ENCODE data around the gene SLC38A8.

Gene SLC38A8

DNA sequence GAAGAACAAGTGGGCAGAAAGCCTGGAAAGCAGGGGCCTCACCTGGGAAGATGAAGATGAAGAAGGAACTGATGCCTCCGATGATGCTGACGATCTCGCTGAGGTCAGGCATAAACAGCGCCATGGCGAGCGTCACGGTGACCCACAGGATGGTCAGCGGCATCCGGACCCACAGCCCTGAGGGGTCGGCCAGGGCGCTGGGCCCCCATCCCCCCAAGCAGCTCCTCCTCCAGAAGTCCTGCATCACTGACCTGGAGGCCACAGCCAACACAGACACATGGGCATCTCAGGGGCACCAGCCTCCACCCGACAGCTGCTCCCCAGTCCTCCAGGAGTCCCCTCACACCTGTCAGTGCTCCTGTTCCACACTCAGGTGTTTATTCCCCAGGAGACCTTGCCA, 26.1 kb downstream of the SLC38A8 start:
- Mint-ChIP-seq H3K27me3 (peaks cover 19% of the 10 kb centered on the region), H3K36me3 (ENCODE audit: low read depth) (no peaks in the 10 kb centered on the region), H3K9me3 (peaks cover 3% of the 10 kb centered on the region), H3K27ac (no peak overlapping the region), H3K4me3 (no peak overlapping the region), H3K4me1 (ENCODE audit: low read depth) (peaks cover 9% of the 10 kb centered on the region)
- no peak for DNase-seq

DNA sequence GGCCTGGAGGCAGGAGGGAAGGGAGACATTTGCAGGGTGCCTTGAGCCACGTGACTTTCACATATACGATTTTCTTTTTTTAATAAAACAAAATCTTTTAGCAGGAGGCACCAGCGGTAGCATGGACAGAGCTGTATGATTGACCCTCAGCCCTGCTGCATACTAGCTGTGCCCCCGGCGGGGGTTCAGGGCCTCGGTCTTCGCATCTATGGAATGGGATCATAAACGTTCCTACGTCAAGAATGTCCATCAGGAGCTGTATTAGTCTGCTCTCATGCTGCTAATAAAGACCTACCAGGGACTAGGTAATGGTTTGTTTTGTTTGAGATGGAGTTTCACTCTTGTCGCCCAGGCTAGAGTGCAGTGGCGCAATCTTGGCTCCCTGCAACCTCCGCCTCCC, 27.2 kb downstream of the SLC38A8 start:
- peaks cover 9% of the 10 kb centered on the region for H3K4me1 Mint-ChIP-seq (ENCODE audit: low read depth)
- no peaks in the 10 kb centered on the region for H3K36me3 Mint-ChIP-seq (ENCODE audit: low read depth)
- peaks cover 12% of the 10 kb centered on the region for H3K27me3 Mint-ChIP-seq
- H3K9me3 Mint-ChIP-seq = no peaks in the 10 kb centered on the region
- H3K27ac Mint-ChIP-seq = no peak overlapping the region
- no peak overlapping the region for H3K4me3 Mint-ChIP-seq
- no peak for DNase-seq

DNA sequence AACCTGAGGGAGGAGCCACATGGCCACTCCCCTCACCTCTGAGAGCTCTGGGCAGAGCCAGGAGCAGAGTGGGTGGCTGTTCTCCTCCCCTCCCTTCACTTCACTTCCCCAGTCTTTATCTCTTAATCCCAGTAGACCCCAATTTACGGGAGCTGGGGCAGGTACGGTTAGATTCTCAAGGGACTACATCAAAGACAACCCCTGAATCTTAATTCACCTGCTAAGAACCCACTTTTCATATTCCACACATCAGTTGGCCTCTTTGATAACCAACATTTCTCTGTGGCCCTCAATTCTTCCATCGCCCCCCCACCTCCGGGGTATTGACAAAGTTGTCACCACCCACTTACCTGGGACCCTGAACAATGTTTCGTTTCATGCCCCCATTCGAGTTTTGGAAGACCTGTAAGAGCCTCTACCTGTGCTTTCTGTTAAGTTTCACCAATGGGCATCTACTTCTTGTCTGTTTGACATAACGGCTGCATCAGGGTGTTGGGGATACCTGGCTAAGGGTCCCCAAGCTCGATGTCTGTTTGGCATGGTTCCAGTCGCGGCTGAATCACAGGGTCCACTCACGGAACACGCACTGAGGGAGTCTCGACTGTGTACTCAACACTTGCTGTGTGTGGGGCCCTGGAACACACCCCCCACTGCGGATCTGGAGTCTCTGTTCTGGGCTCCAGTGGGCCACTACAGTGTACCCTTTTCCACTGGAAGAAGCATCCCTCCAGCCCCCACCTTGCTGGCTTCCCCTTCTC, 27.8 kb downstream of the SLC38A8 start:
- Mint-ChIP-seq H3K27me3 (peaks cover 6% of the 10 kb centered on the region), H3K4me1 (ENCODE audit: low read depth) (peaks cover 9% of the 10 kb centered on the region), H3K9me3 (no peaks in the 10 kb centered on the region), H3K4me3 (no peak overlapping the region), H3K36me3 (ENCODE audit: low read depth) (no peaks in the 10 kb centered on the region), H3K27ac (no peak overlapping the region)
- no peak for DNase-seq

DNA sequence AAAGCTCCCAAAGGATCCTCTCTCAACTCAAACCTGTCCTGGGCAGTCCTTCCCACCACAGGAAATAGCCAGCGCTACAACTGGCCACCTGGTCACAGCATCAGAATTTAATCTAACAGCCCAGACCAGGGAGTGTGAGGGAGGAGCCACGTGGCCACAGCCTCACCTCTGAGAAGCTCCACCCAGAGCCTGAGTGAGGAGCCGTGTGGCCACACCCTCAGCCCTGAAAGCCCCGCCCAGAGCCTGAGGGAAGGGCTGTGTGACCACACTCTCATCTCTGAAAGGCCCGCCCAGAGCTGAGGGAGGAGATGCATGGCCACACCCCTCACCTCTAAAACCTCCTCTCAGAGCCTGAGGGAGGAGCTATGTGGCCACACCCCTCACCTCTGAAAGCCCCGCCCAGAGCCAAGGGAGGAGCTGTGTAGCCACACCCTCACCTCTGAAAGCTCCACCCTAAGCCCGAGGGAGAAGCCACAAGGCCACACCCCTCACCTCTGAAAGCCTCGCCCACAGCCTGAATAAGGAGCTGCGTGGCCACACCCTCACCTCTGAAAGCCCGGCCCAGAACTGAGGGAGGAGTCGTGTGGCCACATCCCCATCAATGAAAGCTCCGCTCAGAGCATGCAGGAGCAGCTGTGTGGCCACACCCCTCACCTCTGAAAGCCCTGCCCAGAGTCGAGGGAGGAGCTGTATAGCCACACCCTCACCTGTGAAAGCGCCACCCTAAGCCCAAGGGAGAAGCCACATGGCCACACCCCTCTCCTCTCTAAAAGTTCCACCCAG, 28.6 kb downstream of the SLC38A8 start:
- H3K27ac Mint-ChIP-seq = no peak overlapping the region
- no peak overlapping the region for H3K4me3 Mint-ChIP-seq
- H3K36me3 Mint-ChIP-seq (ENCODE audit: low read depth) = no peaks in the 10 kb centered on the region
- no peaks in the 10 kb centered on the region for H3K9me3 Mint-ChIP-seq
- DNase-seq = peak; percentile 71
- H3K27me3 Mint-ChIP-seq = peaks cover 2% of the 10 kb centered on the region
- peaks cover 9% of the 10 kb centered on the region for H3K4me1 Mint-ChIP-seq (ENCODE audit: low read depth)

DNA sequence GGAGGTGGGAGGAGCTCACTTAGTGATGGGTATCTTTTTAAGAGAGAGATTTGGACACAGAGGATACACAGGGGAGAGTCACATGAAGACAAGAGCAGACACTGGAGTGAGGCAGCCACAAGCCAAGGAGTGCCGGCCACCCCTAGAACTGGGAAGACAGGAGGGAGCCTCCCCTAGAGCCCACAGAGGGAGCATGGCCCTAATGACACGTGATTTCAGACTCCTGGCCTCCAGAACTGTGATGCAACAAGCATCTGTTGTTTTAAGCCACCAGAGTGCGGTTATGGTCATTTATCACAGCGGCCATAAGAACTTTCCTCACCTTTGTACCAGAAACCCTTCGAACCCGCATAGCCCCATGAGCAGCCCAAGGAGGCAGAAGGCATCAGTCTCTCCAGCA, 33.3 kb downstream of the SLC38A8 start:
- DNase-seq = no peak
- H3K4me3 Mint-ChIP-seq = no peak overlapping the region
- peaks cover 7% of the 10 kb centered on the region for H3K27me3 Mint-ChIP-seq
- peaks cover 4% of the 10 kb centered on the region for H3K4me1 Mint-ChIP-seq (ENCODE audit: low read depth)
- no peak overlapping the region for H3K27ac Mint-ChIP-seq
- H3K36me3 Mint-ChIP-seq (ENCODE audit: low read depth) = no peaks in the 10 kb centered on the region
- H3K9me3 Mint-ChIP-seq = no peaks in the 10 kb centered on the region

DNA sequence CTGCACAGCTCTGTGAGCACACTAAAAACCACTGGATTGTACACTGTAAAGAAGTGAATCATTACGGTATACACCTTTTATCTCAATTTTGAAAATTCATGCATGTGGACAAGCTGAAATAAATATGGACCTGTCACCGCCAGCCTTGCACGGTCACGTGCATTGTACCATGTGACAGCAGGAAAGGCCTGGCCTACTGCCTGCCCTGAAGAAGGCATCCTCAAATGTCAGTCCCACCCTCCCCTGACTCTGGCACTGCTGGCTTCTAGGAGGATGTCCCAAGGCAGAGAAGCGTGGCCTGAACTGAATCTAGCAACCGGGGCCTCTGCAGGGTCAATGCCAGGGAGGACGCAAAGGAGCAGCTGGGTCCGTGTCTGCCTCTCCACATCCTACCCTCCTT, 34.6 kb downstream of the SLC38A8 start:
- H3K4me3 Mint-ChIP-seq = no peak overlapping the region
- no peaks in the 10 kb centered on the region for H3K36me3 Mint-ChIP-seq (ENCODE audit: low read depth)
- no peaks in the 10 kb centered on the region for H3K9me3 Mint-ChIP-seq
- H3K4me1 Mint-ChIP-seq (ENCODE audit: low read depth) = no peaks in the 10 kb centered on the region
- no peak for DNase-seq
- H3K27ac Mint-ChIP-seq = no peak overlapping the region
- peaks cover 7% of the 10 kb centered on the region for H3K27me3 Mint-ChIP-seq

DNA sequence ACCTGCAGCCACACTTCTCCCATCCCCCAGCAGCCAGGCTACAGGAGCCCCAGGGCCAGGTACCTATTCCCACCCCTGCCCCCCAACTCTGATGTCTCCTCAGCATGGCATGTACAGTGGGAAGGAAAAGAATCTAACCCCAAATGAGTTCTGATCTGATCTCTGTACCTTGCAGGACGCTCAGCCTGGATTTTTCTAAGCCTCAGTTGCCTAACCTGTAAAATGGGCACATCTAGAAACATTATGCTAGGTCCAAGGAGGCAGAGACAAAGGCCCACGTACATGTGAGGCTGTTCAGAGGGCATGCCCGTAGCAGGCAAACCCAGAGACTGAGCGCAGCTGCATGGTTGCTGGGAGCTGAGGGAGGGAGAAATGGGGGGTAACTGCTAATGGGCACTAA, 35.1 kb downstream of the SLC38A8 start:
- H3K27me3 Mint-ChIP-seq = peaks cover 7% of the 10 kb centered on the region
- no peak for DNase-seq

DNA sequence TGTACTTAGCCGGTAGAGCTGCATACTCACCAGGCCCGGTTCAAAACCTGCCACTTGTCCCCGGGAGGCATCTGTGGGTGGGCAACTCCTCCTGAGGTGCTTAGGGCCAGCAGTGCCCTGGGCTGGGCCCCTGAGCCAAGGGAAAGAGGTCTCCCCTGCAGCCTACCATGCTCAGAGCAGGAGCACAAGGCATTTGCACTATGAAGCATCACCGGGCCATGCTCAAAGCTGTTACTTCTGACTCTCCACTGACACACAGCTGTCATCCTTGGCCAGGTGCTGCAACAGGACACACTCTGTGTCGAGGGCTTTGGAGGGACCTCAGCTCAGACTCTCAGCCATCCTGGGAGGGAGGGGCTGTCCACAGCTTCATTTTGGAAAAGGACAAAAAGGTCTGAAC, 37.2 kb downstream of the SLC38A8 start:
- H3K27me3 Mint-ChIP-seq = peaks cover 11% of the 10 kb centered on the region
- H3K4me3 Mint-ChIP-seq = no peak overlapping the region
- DNase-seq = no peak
- no peaks in the 10 kb centered on the region for H3K9me3 Mint-ChIP-seq
- H3K4me1 Mint-ChIP-seq (ENCODE audit: low read depth) = no peaks in the 10 kb centered on the region
- no peaks in the 10 kb centered on the region for H3K36me3 Mint-ChIP-seq (ENCODE audit: low read depth)
- H3K27ac Mint-ChIP-seq = no peak overlapping the region

More for the DNA sequence above, 35.1 kb downstream of the SLC38A8 start:
- H3K27ac Mint-ChIP-seq = no peak overlapping the region
- no peaks in the 10 kb centered on the region for H3K4me1 Mint-ChIP-seq (ENCODE audit: low read depth)
- H3K36me3 Mint-ChIP-seq (ENCODE audit: low read depth) = no peaks in the 10 kb centered on the region
- H3K9me3 Mint-ChIP-seq = no peaks in the 10 kb centered on the region
- no peak overlapping the region for H3K4me3 Mint-ChIP-seq

DNA sequence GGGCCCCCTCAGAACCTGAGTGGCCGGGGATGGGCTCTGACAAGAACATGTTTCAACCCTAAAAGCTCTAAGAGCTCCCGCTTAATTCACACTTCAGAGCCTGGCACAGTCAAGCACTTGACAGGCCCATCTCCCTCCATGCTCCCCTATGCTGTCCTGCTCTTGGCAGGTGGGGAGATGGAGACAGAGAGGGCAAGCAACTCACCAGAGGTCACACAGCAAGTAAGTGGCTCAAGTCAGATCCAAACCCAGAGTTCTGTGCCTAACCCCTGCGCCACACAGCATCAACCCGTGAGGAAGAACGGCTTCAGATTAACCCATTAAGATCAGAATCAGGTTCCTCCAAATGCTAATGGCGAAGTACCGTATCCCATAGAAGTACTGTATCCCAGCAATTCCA, 38.2 kb downstream of the SLC38A8 start:
- Mint-ChIP-seq H3K9me3 (no peaks in the 10 kb centered on the region), H3K4me1 (ENCODE audit: low read depth) (no peaks in the 10 kb centered on the region), H3K36me3 (ENCODE audit: low read depth) (no peaks in the 10 kb centered on the region), H3K4me3 (no peak overlapping the region), H3K27ac (no peak overlapping the region), H3K27me3 (peaks cover 12% of the 10 kb centered on the region)
- no peak for DNase-seq

DNA sequence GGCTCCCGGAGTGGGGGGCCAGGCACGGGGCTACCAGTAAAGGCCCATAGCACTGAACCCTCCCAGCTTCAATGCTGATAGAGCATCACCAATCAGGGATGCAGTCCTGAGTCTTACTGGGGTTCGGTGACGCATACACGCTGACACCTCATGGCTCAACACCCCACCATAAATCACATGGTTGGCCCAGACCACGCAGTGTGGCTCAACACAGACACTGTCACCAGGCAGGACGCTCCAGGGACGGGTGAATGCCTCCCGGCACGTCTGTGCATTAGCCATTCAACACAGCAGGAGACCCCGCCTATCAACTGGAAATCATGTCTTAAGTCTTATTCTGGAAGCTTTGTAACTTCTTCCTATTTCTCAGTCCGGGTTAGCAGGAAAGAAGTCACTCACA, 39.6 kb downstream of the SLC38A8 start:
- no peaks in the 10 kb centered on the region for H3K4me1 Mint-ChIP-seq (ENCODE audit: low read depth)
- peaks cover 17% of the 10 kb centered on the region for H3K27me3 Mint-ChIP-seq
- no peaks in the 10 kb centered on the region for H3K9me3 Mint-ChIP-seq
- no peak overlapping the region for H3K27ac Mint-ChIP-seq
- no peak overlapping the region for H3K4me3 Mint-ChIP-seq
- no peaks in the 10 kb centered on the region for H3K36me3 Mint-ChIP-seq (ENCODE audit: low read depth)
- no peak for DNase-seq

DNA sequence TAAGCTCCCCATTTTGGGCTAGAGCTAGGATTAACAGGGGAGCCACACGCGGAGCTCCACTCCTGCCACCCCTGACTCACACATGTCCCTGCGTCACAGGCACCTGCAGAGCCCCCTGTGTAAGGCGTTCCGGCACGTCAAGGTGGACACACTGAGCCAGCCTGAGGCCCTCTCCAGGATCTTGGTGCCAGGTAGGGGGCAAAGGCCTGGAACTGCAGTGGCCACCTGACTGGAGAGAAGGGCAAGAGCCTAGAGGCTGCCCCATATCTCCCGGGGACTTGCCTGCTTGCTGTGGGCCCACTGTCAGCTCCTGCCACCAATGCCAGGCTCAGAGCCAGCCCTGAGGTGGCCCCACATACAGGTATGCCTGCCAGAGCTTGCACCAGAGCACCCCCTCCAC, 40.9 kb downstream of the SLC38A8 start:
- Mint-ChIP-seq H3K4me1 (ENCODE audit: low read depth) (no peaks in the 10 kb centered on the region), H3K36me3 (ENCODE audit: low read depth) (no peaks in the 10 kb centered on the region), H3K27ac (no peak overlapping the region), H3K4me3 (no peak overlapping the region), H3K9me3 (no peaks in the 10 kb centered on the region), H3K27me3 (peaks cover 18% of the 10 kb centered on the region)
- DNase-seq = no peak

DNA sequence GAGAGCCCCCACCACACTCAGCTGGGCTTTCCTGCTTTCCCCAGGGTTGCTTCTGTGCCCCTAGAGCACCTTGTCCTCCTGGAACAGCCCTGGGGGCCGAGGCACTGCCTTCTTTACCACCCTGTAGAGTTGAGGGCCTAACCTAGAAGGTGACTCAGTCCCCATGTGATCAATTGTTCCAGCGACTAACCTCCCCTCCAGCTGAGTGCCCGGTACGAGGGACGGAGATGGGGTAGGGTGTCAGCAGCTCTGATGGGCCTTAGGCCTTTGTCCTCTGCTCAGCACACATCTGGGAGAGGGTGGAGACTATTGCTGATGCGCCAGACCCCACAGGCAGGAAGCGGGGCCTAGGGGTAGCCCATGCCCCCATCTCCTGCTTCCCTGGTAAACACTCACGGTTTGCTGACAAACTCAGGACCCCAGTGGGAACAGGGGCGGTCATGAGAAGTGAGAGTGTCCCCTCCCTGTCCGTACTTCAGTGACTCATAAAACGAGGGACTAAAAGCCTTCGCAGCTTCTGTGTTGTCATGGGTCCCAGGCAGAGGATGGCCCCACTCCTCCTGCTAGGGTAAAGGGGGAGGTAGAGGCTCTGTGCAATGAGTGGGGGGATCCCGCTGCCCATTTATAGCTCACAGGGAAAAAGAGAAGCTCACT, 41.5 kb downstream of the SLC38A8 start:
- Mint-ChIP-seq H3K27me3 (peaks cover 24% of the 10 kb centered on the region), H3K36me3 (ENCODE audit: low read depth) (no peaks in the 10 kb centered on the region), H3K4me1 (ENCODE audit: low read depth) (no peaks in the 10 kb centered on the region), H3K9me3 (no peaks in the 10 kb centered on the region), H3K4me3 (no peak overlapping the region), H3K27ac (no peak overlapping the region)
- no peak for DNase-seq

DNA sequence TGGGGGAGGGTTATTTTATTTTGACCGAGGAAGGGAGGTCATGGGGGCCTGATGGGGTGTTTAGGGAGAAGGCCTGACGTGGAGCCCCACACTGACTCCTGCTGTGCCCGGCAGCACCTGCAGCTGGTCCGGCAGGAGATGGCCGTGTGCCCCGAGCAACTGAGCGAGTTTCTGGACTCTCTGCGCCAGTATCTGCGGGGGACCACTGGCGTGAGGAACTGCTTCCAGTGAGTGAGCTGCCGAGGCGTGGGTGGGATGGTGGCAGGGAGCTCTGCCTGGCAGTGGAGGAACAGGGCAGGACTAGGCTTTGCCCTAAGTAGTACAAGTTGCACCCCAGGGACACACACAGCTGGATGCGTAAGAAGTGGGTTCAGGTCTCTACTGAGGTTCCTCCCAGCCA, 44.5 kb downstream of the SLC38A8 start:
- Mint-ChIP-seq H3K4me1 (ENCODE audit: low read depth) (no peaks in the 10 kb centered on the region), H3K27ac (no peak overlapping the region), H3K36me3 (ENCODE audit: low read depth) (no peaks in the 10 kb centered on the region), H3K9me3 (no peaks in the 10 kb centered on the region), H3K27me3 (peaks cover 53% of the 10 kb centered on the region), H3K4me3 (no peak overlapping the region)
- no peak for DNase-seq

DNA sequence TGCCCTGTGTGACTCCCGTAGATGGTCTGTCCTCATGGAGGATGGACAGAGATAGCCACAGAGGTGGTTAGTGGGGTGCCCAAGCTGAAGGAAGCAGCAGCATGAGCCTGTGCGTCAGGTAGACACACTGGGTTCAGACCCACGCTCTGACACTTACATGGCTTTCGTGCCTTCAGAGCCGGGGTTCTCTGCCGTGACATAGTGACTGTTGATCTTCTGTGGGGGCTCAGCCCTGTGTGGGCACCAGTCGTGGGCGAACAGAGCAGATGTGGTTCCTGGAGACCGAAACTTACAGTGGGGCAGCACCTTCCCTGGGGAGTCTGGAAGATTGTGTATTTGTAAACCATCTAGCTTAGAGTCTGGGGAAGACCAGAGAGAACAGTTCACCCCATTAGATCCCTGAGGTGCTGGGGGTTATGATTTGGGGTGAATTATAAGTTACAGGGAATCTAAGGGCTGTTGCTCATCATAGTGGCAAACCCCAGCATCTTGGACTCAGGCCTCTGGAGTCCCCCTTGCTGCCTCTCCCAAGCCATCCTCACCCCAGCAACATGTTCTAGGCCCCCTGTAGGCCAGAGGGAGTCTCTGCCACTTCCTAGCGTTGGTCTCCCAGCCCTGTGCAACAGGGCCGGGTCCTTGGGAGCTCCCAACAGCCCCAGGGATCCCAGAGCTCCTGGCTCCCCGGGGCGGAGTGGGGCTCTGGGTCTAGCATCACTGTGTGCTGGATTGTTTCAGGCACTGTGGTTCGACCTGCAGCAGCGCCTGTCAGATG, 45.9 kb downstream of the SLC38A8 start:
- no peak for DNase-seq
- H3K27ac Mint-ChIP-seq = no peak overlapping the region
- H3K9me3 Mint-ChIP-seq = no peaks in the 10 kb centered on the region
- peaks cover 62% of the 10 kb centered on the region for H3K27me3 Mint-ChIP-seq
- H3K4me1 Mint-ChIP-seq (ENCODE audit: low read depth) = no peaks in the 10 kb centered on the region
- no peak overlapping the region for H3K4me3 Mint-ChIP-seq
- no peaks in the 10 kb centered on the region for H3K36me3 Mint-ChIP-seq (ENCODE audit: low read depth)

All from activated T-cell treated with anti-CD3 and anti-CD28 coated beads, Interleukin-2, amount 50 U/mL, for 24 hours (primary cell).